ENCODE data around the gene ST8SIA6. TPM values are rescaled to one million over a fixed set of nuclear protein-coding genes. Genes with fewer than 3 reads are reported as not detected.
A peak's percentile ranks its signal among the peaks of the same experiment; 100 is the strongest.

The ST8SIA6 gene
- total and polyA plus RNA-seq, 2 of the 8 experiments (the other 6 are each of a cell fraction or from before 2014, with no cell fraction given), result 0.70 to 1.1 TPM

- Histone ChIP-seq H2AK5ac (ENCODE audit: low read depth, low read length) (no peak overlapping the region), H3K23me2 (ENCODE audit: low read depth, low read length) (no peaks in the 10 kb centered on the region), H3K4ac (replicated peaks; ENCODE audit: insufficient read length, low read depth, low read length) (no peak overlapping the region), H3K27me3 (replicated peaks in 1 of 4; ENCODE audit: control insufficient read depth in 3 of 4, extremely low read depth in 1 of 4, insufficient read depth in 3 of 4, low read length in 3 of 4) (no peaks in the 10 kb centered on the region), H3K27ac (ENCODE audit: low read depth, low read length) (no peak overlapping the region), H2BK20ac (ENCODE audit: low read length) (no peak overlapping the region), H4K20me1 (replicated peaks in 1 of 2; ENCODE audit: control insufficient read depth in 1 of 2, insufficient read depth in 2 of 2, low read length in 2 of 2) (no peaks in the 10 kb centered on the region), H2BK15ac (ENCODE audit: low read length) (no peak overlapping the region), H3K4me3 (ENCODE audit: extremely low read depth in 1 of 4, insufficient read depth in 2 of 4, low read depth in 3 of 4, low read length in 4 of 4) (no peak overlapping the region), H2BK12ac (ENCODE audit: low read depth, low read length) (no peak overlapping the region), H4K91ac (replicated peaks; ENCODE audit: insufficient read length, low read length) (no peak overlapping the region), H2AFZ (ENCODE audit: low read length) (no peak overlapping the region), H3K14ac (ENCODE audit: insufficient read length) (no peak overlapping the region), H2BK5ac (ENCODE audit: low read depth, low read length) (no peak overlapping the region), H3K79me1 (ENCODE audit: low read depth, low read length) (no peaks in the 10 kb centered on the region), H3K4me2 (ENCODE audit: insufficient read depth in 1 of 2, low read depth in 2 of 2, low read length in 2 of 2) (no peak overlapping the region), H4K5ac (ENCODE audit: insufficient read length, low read depth, low read length) (no peak overlapping the region), H3K18ac (ENCODE audit: extremely low read depth, low read length) (no peak overlapping the region), H3K56ac (replicated peaks; ENCODE audit: insufficient read length, low read depth, low read length) (no peak overlapping the region), H3K79me2 (ENCODE audit: control insufficient read depth in 1 of 2, insufficient read depth in 2 of 2, low read length in 2 of 2) (no peaks in the 10 kb centered on the region), H3K9me3 (ENCODE audit: insufficient read depth in 2 of 2, low read depth in 1 of 2, low read length in 1 of 2) (peaks cover 0 to 6% of the 10 kb centered on the region in 2 experiments; a peak in 1 of 4 replicates), H3K23ac (ENCODE audit: insufficient read length) (no peak overlapping the region), H4K8ac (ENCODE audit: extremely low read depth, insufficient read depth, low read length) (no peak overlapping the region), H2BK120ac (replicated peaks; ENCODE audit: low read depth, low read length) (no peak overlapping the region), H3K4me1 (replicated peaks in 1 of 4; ENCODE audit: control insufficient read depth in 3 of 4, insufficient read depth in 4 of 4, low read length in 3 of 4) (peaks cover 0 to 2% (median 0%) of the 10 kb centered on the region in 4 experiments; a peak in 1 of 7 replicates), H3K36me3 (ENCODE audit: control insufficient read depth in 2 of 4, insufficient read depth in 4 of 4, low read length in 3 of 4) (no peaks in the 10 kb centered on the region), H3K9ac (replicated peaks in 1 of 4; ENCODE audit: extremely low read depth in 1 of 4, low read depth in 3 of 4, low read length in 3 of 4) (0 out of 7 replicates have a peak overlapping the region, but pooled peaks of 1 of the 4 experiments have one; percentile 32)
- FAIRE-seq, result no peak
- CTCF ChIA-PET (ENCODE audit: partially characterized antibody), result interaction anchor here (0.5 to 6.6 kb wide), 5 partner anchors 10 to 34 kb away, joined by 3 to 36 read pairs (median 3); partner anchors contain the start of gene ST8SIA6
- DNase-seq (ENCODE audit: low read depth in 1 of 2, low spot score in 2 of 2), result no peak
- WGBS, 2 experiments (ENCODE audit: extremely low coverage in 1 of 2, insufficient coverage in 1 of 2, insufficient read length in 1 of 2, insufficient replicate concordance in 2 of 2, low coverage in 1 of 2, low lambda C conversion rate in 2 of 2, missing lambda C conversion rate in 1 of 2), result 85% methylated on average over 11 of the region's 11 CpGs; no CpG with 5 or more reads in 1 of the 2 experiments
- POLR2A ChIA-PET (ENCODE audit: partially characterized antibody), result no interaction called here
- TF ChIP-seq EGR1 (IDR thresholded peaks at IDR 0.05; ENCODE audit: borderline replicate concordance, low read depth, low read length) (no peak), HDAC6 (IDR thresholded peaks at IDR 0.05; ENCODE audit: low read depth, low read length) (no peak), CBX8 (IDR thresholded peaks at IDR 0.05; ENCODE audit: borderline replicate concordance, low read depth, low read length) (no peak), TAF7 (optimal IDR thresholded peaks at IDR 0.05; ENCODE audit: borderline replicate concordance, low read depth, low read length) (no peak)
Measured at GRCh38 chr10:17443707-17444387, 10.5 kb downstream of the ST8SIA6 start.

Data from H1 (cell line).